Astrocyte (in vitro differentiated cells and primary cell): ENCODE data around the gene HSPA2.

Experiments used
- EZH2 ChIP-seq: IDR thresholded peaks from 2 replicates; pipeline ENCODE4 v1.6.1; 2012; ENCODE audit warnings: mild to moderate bottlenecking, low read length, inconsistent platforms; ENCODE audit not compliant: insufficient read depth
- TF ChIP-seq, protein P1 (sequence below): IDR thresholded peaks from 2 replicates; pipeline ENCODE4 v1.5.1; 2011; ENCODE audit warnings: low read depth, mild to moderate bottlenecking, inconsistent platforms, low read length, moderate library complexity; ENCODE audit not compliant: insufficient read depth

DNA sequence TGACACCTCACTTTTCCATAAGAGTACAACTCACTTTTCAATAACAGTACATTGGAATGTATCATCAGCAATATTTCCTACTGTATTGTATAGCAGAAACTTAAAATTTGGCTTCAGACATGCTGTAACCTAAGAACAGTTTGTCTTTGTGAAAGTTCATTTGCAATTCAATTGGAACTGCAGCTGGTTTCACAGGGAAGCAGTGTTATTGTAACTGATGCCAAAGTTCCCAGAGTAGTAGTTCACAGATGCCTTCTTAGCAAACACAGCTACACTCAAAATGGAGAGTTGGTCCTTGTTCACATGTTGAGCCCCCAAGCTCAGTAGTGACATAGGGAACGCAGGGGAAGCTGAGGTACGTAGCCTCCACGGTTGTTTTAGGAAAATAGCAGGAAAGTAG lies 32.6 kb downstream of the HSPA2 start:
- TF ChIP-seq, protein P1, sequence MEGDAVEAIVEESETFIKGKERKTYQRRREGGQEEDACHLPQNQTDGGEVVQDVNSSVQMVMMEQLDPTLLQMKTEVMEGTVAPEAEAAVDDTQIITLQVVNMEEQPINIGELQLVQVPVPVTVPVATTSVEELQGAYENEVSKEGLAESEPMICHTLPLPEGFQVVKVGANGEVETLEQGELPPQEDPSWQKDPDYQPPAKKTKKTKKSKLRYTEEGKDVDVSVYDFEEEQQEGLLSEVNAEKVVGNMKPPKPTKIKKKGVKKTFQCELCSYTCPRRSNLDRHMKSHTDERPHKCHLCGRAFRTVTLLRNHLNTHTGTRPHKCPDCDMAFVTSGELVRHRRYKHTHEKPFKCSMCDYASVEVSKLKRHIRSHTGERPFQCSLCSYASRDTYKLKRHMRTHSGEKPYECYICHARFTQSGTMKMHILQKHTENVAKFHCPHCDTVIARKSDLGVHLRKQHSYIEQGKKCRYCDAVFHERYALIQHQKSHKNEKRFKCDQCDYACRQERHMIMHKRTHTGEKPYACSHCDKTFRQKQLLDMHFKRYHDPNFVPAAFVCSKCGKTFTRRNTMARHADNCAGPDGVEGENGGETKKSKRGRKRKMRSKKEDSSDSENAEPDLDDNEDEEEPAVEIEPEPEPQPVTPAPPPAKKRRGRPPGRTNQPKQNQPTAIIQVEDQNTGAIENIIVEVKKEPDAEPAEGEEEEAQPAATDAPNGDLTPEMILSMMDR: no peak
- no peak for TF ChIP-seq EZH2
